A673 (cell line): ENCODE data around the gene GPR15. TPM values are rescaled to one million over a fixed set of nuclear protein-coding genes. Genes with fewer than 3 reads are reported as not detected.

Experiments used
- BruUV-seq: library from RNA; stranded (reverse); fragments of 400-500 nt; replicated peaks from 2 replicates; lab custom pipeline; 2021; lab: Mats Ljungman, UMichigan
- CTCF ChIA-PET: fragments of 300-600 bp; sonication (Branson Sonifier 250); formaldehyde crosslinking; loops from one replicate; lab custom pipeline; 2022; ENCODE audit warnings: antibody characterized with exemption; lab: Charles Lee
- POLR2A ChIA-PET: fragments of 300-600 bp; sonication (Branson Sonifier 250); formaldehyde crosslinking; loops from one replicate; lab custom pipeline; 2022; ENCODE audit warnings: antibody characterized with exemption; ENCODE audit not compliant: low non-redundant PET; lab: Charles Lee
- DNase-seq: peaks from one replicate; pipeline ENCODE4 v3.0.0-alpha.2; 2015; ENCODE audit warnings: low spot score
- H3K27ac ChIP-seq: fragments of 200-600 bp; sonication (generic); 2 replicates; pipeline ENCODE4 v1.5.1; 2016; ENCODE audit warnings: mixed run types, low read depth, mild to moderate bottlenecking, mixed read lengths, antibody characterized with exemption, low read length; ENCODE audit not compliant: poor library complexity, severe bottlenecking
- H3K27me3 ChIP-seq: fragments of 200-600 bp; sonication (generic); replicated peaks from 2 replicates; pipeline ENCODE4 v1.6.1; 2017; ENCODE audit warnings: mixed run types, low read depth, mild to moderate bottlenecking, mixed read lengths, antibody characterized with exemption, low read length; ENCODE audit not compliant: insufficient read depth, poor library complexity
- H3K36me3 ChIP-seq: fragments of 200-600 bp; sonication (generic); 2 replicates; pipeline ENCODE4 v1.6.1; 2016; ENCODE audit warnings: mixed run types, mild to moderate bottlenecking, mixed read lengths, antibody characterized with exemption, low read length; ENCODE audit not compliant: insufficient read depth, poor library complexity, severe bottlenecking
- H3K4me1 ChIP-seq: fragments of 200-600 bp; sonication (generic); 2 replicates; pipeline ENCODE4 v1.6.1; 2017; ENCODE audit warnings: mixed run types, mild to moderate bottlenecking, mixed read lengths, antibody characterized with exemption, low read length; ENCODE audit not compliant: insufficient read depth, poor library complexity, severe bottlenecking
- H3K4me3 ChIP-seq: fragments of 200-600 bp; sonication (generic); 2 replicates; pipeline ENCODE4 v1.5.1; 2016; ENCODE audit warnings: low read depth, mixed run types, mild to moderate bottlenecking, mixed read lengths, low read length; ENCODE audit not compliant: poor library complexity, severe bottlenecking
- H3K9me3 ChIP-seq: fragments of 200-600 bp; sonication (generic); 2 replicates; pipeline ENCODE4 v1.6.1; 2016; ENCODE audit warnings: mixed run types, low read depth, mild to moderate bottlenecking, mixed read lengths, antibody characterized with exemption, low read length; ENCODE audit not compliant: poor library complexity, severe bottlenecking
- CTCF ChIP-seq: fragments of 300-800, 200-600 bp; sonication (generic); conservative IDR thresholded peaks from 2 replicates; pipeline ENCODE4 v1.5.1; 2017; ENCODE audit warnings: low read depth, mild to moderate bottlenecking, antibody characterized with exemption, low read length, moderate library complexity, mixed read lengths
- EZH2 ChIP-seq: fragments of 200-600 bp; sonication (generic); IDR thresholded peaks from 2 replicates; pipeline ENCODE4 v1.6.1; 2017; ENCODE audit warnings: borderline replicate concordance, low read depth, mild to moderate bottlenecking, mixed read lengths, antibody characterized with exemption, low read length; ENCODE audit not compliant: poor library complexity, severe bottlenecking
- intact Hi-C: fragments of 100-400 bp; cut with micrococcal nuclease; formaldehyde crosslinking; loops from one replicate; pipeline ENCODE4 v1.10.0; 2022; ENCODE audit not compliant: unreplicated experiment
- total RNA-seq: library from RNA; stranded (reverse); gene quantifications from 2 replicates; pipeline ENCODE4 v1.2.3, GENCODE V29; 2021

GPR15 gene
- total RNA-seq, 1 experiment from 2014 or later: not detected

GRCh38 chr3:98553753-98554152 lies 22.0 kb downstream of the GPR15 start:
- intact Hi-C loops: no loop called here
- no peaks in the 10 kb centered on the region for H3K9me3 ChIP-seq
- no peak overlapping the region for H3K4me3 ChIP-seq
- H3K27me3 ChIP-seq: peaks cover 55% of the 10 kb centered on the region
- H3K27ac ChIP-seq: no peak overlapping the region
- no TSS peak for BruUV-seq
- TF ChIP-seq CTCF: no peak
- no peak for TF ChIP-seq EZH2
- no peaks in the 10 kb centered on the region for H3K36me3 ChIP-seq
- ChIA-PET CTCF (no interaction called here), POLR2A (no interaction called here)
- DNase-seq: no peak
- H3K4me1 ChIP-seq: no peaks in the 10 kb centered on the region

GRCh38 chr3:98554580-98554979 lies 22.8 kb downstream of the GPR15 start:
- CTCF ChIA-PET: no interaction called here
- Histone ChIP-seq H3K4me1 (no peaks in the 10 kb centered on the region), H3K36me3 (no peaks in the 10 kb centered on the region), H3K27ac (no peak overlapping the region), H3K9me3 (no peaks in the 10 kb centered on the region), H3K27me3 (peaks cover 51% of the 10 kb centered on the region), H3K4me3 (no peak overlapping the region)
- no peak for DNase-seq
- BruUV-seq: no TSS peak
- POLR2A ChIA-PET: no interaction called here
- TF ChIP-seq EZH2 (no peak), CTCF (no peak)
- intact Hi-C loops: no loop called here

- no peak for DNase-seq
- Histone ChIP-seq H3K27ac (no peak overlapping the region), H3K27me3 (peaks cover 46% of the 10 kb centered on the region), H3K9me3 (no peaks in the 10 kb centered on the region), H3K4me1 (no peaks in the 10 kb centered on the region), H3K4me3 (no peak overlapping the region), H3K36me3 (no peaks in the 10 kb centered on the region)
- CTCF ChIA-PET: no interaction called here
- BruUV-seq: no TSS peak
- POLR2A ChIA-PET: no interaction called here
- intact Hi-C loops: no loop called here
- TF ChIP-seq EZH2 (no peak), CTCF (no peak)
These were observed 23.2 kb downstream of the GPR15 start for GRCh38 chr3:98555025-98555379.
